AG09309 (cell line): ENCODE measurements around the gene TRIM38.

Source experiments
- DNase-seq: peaks from one replicate; pipeline ENCODE4 v3.0.0-alpha.2; 2010; ENCODE audit warnings: low read depth
- H3K4me3 ChIP-seq: 2 replicates; pipeline ENCODE4 v1.5.1; 2011; ENCODE audit warnings: mild to moderate bottlenecking, low read depth, low read length, moderate library complexity; ENCODE audit not compliant: control insufficient read depth
- TF ChIP-seq, protein P1 (sequence below): IDR thresholded peaks from 2 replicates; pipeline ENCODE4 v1.5.1; 2011; ENCODE audit warnings: mild to moderate bottlenecking, low read depth, low read length, inconsistent platforms; ENCODE audit not compliant: insufficient read depth, control insufficient read depth; ENCODE audit errors: missing control alignments

The TRIM38 gene

DNA sequence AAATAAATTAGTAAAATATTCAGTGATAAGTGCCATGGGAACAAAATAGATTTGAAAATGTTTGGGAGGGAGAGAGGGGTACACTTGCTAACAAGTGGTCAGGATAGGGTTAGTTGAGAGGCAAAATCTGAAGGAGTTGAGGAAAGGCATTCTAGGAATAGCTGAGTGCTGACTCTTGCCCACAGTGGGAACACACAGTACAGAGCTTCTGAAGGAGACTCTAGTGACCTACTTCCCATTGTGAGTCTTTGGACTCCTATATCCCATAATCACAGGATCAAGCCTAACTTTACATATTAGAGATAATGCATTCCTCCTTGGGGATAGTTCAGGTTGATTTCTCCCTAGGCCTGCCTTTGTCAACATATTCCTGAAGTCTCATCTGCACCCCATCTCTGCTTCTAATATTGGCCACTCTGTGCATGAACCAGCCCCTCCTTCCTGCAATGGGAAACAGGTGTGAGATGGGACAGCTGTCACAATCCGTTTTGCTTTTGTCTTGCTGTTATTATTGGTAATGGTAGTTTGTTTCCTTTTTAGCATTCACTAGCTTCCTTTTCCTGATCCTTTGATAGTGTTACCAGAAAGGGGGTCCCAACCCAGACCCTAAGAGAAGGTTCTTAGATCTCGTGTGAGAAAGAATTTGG lies 2.6 kb upstream of the TRIM38 start:
- TF ChIP-seq, protein P1, sequence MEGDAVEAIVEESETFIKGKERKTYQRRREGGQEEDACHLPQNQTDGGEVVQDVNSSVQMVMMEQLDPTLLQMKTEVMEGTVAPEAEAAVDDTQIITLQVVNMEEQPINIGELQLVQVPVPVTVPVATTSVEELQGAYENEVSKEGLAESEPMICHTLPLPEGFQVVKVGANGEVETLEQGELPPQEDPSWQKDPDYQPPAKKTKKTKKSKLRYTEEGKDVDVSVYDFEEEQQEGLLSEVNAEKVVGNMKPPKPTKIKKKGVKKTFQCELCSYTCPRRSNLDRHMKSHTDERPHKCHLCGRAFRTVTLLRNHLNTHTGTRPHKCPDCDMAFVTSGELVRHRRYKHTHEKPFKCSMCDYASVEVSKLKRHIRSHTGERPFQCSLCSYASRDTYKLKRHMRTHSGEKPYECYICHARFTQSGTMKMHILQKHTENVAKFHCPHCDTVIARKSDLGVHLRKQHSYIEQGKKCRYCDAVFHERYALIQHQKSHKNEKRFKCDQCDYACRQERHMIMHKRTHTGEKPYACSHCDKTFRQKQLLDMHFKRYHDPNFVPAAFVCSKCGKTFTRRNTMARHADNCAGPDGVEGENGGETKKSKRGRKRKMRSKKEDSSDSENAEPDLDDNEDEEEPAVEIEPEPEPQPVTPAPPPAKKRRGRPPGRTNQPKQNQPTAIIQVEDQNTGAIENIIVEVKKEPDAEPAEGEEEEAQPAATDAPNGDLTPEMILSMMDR = no peak
- no peak for DNase-seq
- no peak overlapping the region for H3K4me3 ChIP-seq

DNA sequence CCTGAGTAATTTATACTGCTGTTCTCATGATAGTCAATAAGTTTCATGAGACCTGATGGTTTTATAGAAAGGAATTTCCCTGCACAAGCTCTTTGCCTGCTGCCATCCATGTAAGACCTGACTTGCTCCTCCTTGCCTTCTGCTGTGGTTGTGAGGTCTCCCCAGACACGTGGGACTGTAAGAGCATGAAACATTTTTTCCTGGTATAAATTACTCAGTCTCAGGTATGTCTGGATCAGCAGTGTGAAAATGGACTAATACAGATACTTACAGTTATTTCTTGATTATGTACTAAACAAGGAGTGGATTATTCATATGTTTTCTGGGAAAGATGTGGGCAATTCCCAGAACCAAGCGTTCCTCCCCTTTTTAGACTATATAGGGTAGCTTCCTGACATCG lies 1.9 kb upstream of the TRIM38 start:
- H3K4me3 ChIP-seq = no peak overlapping the region
- DNase-seq = no peak

DNA sequence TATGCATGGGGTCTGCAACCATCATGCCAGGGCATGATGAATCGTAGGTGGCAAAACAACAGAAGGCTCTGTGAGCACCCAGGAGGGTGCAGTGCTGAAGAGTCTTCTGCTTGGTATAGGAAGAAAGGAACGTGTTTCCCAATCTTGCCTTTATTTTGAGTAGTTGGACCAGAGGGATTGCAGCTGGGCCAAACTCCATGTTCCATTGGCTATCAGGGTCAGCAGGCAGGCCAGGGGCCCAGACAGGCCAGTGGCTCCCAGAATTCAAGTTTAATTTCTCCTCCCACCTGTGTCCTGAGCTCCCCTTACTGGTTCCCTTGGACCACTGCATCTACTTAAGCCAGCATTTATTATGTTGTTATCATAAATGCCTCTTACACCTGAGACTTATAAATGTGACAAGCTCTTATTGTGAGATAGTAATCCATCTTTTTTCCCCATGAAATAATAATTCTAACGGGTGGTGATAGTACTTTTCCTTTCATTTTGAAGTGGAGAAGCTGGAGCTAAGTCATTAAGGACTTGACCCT lies 918 bp upstream of the TRIM38 start:
- DNase-seq = no peak
- TF ChIP-seq, protein P1 = no peak
- H3K4me3 ChIP-seq = peak overlapping the region; percentile 41

More for the DNA sequence above, 1.9 kb upstream of the TRIM38 start:
- TF ChIP-seq, protein P1 = no peak

DNA sequence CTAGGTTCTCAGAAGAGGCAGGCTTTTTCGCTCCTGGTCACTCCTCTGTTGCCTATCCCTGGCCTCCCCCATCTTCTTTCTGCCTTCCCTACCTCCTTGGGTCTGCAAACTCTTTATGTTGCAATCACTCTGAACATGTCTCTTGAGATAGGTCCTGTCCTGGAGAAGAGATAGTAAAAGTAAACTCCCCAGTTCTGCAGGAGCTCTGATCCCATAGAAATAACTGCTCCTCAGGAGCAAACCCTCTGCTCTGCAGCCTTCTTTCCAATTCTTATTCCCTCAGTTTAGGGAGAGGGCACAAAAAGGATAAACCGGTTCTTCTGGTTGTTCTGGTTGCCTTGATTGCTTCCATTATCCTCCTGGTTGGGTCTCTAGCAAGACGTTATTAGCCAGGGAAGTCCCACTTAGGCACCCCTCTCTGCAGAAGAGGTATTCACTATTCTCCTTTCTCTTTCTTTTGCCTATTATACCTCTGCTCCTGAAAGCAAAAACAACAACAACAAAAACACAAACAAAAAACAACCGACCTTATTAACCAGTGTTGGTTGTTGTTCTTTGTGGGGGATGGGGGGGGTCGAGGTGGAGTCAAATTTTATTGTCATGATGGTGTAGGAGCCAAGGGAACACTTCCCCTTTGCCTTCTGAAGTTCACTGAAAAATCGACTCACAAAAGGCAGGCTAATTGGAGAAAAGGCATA lies 973 bp downstream of the TRIM38 start:
- H3K4me3 ChIP-seq = peak overlapping the region; percentile 41
- TF ChIP-seq, protein P1 = no peak
- DNase-seq = no peak

DNA sequence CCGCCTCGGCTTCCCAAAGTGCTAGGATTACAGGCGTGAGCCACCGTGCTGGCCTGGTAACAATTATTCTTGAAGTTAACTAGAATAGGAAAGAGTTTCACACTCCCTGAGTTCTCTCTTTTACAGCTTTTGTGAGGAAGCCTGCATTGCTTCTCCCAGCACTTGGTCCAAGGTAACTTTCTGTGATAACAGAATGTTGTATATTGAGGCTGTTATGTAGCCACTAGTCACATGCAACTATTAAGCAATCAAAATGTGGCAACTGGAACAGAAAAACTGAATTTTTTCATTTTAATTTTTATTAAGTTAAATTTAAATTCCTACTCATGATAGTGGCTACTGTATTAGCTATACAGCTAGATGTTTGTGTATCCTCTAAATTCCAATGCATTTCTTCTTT lies 2.5 kb downstream of the TRIM38 start:
- TF ChIP-seq, protein P1 = no peak
- H3K4me3 ChIP-seq = no peak overlapping the region
- DNase-seq = no peak

DNA sequence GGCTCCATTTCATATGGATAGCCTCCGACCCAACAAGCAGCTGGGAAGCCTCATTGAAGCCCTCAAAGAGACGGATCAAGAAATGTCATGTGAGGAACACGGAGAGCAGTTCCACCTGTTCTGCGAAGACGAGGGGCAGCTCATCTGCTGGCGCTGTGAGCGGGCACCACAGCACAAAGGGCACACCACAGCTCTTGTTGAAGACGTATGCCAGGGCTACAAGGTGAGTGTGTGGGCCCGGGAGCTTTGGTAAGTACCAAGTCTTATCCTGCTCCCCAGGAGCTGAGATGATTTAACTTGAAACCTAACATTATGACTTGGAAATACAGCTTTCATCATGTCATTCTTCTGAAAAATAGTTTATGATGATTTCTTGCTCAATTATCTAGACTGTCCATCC lies 4.1 kb downstream of the TRIM38 start:
- no peak overlapping the region for H3K4me3 ChIP-seq

More for the DNA sequence above, 4.1 kb downstream of the TRIM38 start:
- TF ChIP-seq, protein P1 = no peak
- no peak for DNase-seq
